ENCODE results near the gene PA2G4.
"Not testable (repeated sequence)": the region's sequence is repeated elsewhere in the genome, so short reads cannot be mapped to it uniquely, and the experiment has no call there.

PA2G4 gene

GRCh38 chr12:56104109-56104814 lies at the start of gene PA2G4:
Gene PA2G4 (plus strand): TSS chr12:56104559. CDS start chr12:56104738, 179 bp downstream.
- Histone ChIP-seq H3K27me3 (replicated peaks; ENCODE audit: control insufficient read depth, insufficient read depth, low read length) (no peaks in the 10 kb centered on the region), H3K4me3 (replicated peaks; ENCODE audit: low read depth, low read length) (peak within 1 kb of the TSS; percentile 92), H3K36me3 (ENCODE audit: control insufficient read depth, insufficient read depth, low read length) (peaks cover 8% of the 10 kb centered on the region)
- DNase-seq (ENCODE audit: extremely low read depth, insufficient read length), result peak; percentile 98
- TF ChIP-seq, protein P1, sequence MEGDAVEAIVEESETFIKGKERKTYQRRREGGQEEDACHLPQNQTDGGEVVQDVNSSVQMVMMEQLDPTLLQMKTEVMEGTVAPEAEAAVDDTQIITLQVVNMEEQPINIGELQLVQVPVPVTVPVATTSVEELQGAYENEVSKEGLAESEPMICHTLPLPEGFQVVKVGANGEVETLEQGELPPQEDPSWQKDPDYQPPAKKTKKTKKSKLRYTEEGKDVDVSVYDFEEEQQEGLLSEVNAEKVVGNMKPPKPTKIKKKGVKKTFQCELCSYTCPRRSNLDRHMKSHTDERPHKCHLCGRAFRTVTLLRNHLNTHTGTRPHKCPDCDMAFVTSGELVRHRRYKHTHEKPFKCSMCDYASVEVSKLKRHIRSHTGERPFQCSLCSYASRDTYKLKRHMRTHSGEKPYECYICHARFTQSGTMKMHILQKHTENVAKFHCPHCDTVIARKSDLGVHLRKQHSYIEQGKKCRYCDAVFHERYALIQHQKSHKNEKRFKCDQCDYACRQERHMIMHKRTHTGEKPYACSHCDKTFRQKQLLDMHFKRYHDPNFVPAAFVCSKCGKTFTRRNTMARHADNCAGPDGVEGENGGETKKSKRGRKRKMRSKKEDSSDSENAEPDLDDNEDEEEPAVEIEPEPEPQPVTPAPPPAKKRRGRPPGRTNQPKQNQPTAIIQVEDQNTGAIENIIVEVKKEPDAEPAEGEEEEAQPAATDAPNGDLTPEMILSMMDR (IDR thresholded peaks at IDR 0.05; ENCODE audit: insufficient read depth, low read length, poor library complexity, severe bottlenecking), result no peak

DNA sequence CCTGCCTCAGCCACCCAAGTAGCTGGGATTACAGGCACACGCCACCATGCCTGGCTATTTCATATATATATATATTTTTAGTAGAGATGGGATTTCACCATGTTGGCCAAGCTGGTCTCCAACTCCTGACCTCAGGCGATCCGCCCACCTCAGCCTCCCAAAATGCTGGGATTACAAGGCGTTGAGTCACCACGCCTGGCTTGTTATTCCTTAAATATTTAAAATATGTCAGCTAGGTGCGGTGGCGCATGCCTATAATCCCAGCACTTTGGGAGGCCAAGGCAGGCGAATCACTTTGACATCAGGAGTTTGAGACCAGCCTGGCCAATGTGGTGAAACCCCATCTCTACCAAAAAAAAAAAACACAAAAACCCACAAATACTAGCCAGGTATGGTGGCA lies 44.4 kb upstream of the PA2G4 start:
- not testable (repeated sequence) for H3K27me3 ChIP-seq (replicated peaks; ENCODE audit: control insufficient read depth, insufficient read depth, low read length); DNase-seq (ENCODE audit: extremely low read depth, insufficient read length); H3K36me3 ChIP-seq (ENCODE audit: control insufficient read depth, insufficient read depth, low read length); H3K4me3 ChIP-seq (replicated peaks; ENCODE audit: low read depth, low read length)

DNA sequence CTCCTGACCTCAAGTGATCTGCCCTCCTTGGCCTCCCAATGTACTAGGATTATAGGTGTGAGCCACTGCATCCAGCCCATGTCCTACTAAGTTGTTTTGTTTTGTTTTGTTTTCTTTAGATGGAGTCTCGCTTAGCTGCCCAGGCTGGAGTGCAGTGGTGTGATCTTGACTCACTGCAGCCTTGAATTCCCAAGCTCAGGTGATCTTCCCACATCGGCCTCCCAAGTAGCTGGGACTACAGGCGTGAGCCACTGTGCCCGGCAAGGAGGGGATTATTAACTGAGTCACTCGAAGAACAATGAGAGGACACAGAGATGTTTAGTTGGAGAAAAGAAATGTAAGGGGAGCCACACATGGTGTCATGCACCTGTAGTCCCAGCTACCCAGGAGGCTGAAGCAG lies 42.4 kb upstream of the PA2G4 start:
- Histone ChIP-seq H3K27me3 (replicated peaks; ENCODE audit: control insufficient read depth, insufficient read depth, low read length) (no peaks in the 10 kb centered on the region), H3K4me3 (replicated peaks; ENCODE audit: low read depth, low read length) (no peak overlapping the region), H3K36me3 (ENCODE audit: control insufficient read depth, insufficient read depth, low read length) (no peaks in the 10 kb centered on the region)
- DNase-seq (ENCODE audit: extremely low read depth, insufficient read length), result no peak
- TF ChIP-seq, protein P1 (IDR thresholded peaks at IDR 0.05; ENCODE audit: insufficient read depth, low read length, poor library complexity, severe bottlenecking), result no peak

DNA sequence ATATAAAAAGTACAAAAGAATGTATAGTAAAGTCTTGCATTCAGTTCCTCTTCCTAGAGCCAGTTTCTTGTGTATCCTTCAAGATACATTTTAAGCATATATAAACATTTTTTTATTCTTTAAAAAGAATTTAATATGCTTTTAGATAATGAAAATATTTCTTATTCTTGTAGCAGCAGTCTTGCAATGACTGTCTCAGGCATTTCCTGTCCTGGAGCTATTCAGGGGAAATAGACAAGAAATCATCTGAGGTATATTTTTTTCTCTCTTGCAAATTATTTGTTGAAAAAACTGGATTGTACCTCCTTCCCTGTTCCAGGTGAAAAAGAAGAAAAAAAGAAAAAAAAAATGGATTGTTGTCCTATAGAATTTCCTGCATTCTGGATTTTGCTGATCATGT lies 41.4 kb upstream of the PA2G4 start:
- no peak for DNase-seq (ENCODE audit: extremely low read depth, insufficient read length)
- no peaks in the 10 kb centered on the region for H3K27me3 ChIP-seq (replicated peaks; ENCODE audit: control insufficient read depth, insufficient read depth, low read length)
- TF ChIP-seq, protein P1 (IDR thresholded peaks at IDR 0.05; ENCODE audit: insufficient read depth, low read length, poor library complexity, severe bottlenecking), result no peak
- H3K4me3 ChIP-seq (replicated peaks; ENCODE audit: low read depth, low read length), result no peak overlapping the region
- H3K36me3 ChIP-seq (ENCODE audit: control insufficient read depth, insufficient read depth, low read length), result no peaks in the 10 kb centered on the region

DNA sequence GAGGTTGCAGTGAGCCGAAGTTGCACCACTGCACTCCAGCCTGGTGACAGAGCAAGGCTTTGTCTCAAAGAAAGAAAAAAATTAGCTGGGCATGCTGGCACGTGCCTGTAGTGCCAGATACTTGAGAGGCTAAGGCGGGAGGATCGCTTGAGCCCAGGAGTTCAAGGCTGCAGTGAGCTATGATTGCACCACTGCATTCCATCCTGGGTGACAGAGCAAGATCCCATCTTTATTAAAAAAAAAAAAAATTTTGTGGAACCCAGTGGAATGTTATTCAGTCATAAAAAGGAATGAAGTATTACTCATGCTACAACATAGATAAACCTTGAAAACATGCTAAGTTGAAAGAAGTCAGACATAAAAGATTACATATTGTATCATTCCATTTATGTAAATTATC lies 32.7 kb upstream of the PA2G4 start:
- Histone ChIP-seq H3K27me3 (replicated peaks; ENCODE audit: control insufficient read depth, insufficient read depth, low read length) (no peaks in the 10 kb centered on the region), H3K36me3 (ENCODE audit: control insufficient read depth, insufficient read depth, low read length) (no peaks in the 10 kb centered on the region), H3K4me3 (replicated peaks; ENCODE audit: low read depth, low read length) (no peak overlapping the region)
- TF ChIP-seq, protein P1 (IDR thresholded peaks at IDR 0.05; ENCODE audit: insufficient read depth, low read length, poor library complexity, severe bottlenecking), result no peak
- DNase-seq (ENCODE audit: extremely low read depth, insufficient read length), result no peak

DNA sequence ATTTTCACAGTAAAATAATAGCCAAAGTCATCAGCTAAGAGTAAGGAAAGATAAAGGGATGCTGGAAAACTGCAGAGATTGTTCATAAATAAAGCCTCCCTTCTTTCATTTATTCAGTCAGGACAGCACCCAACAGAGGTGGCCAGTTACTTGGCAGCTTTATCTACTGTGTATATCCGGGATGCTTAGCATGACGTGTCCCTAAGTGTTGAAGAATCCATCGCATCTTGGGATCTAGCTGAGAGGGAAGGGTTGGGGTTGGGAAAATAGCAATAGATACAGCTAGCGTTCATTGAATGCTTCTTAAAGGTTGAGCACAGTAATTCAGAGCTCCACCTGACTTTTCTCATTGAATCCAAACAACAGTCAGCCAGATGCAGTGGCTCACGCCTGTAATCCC lies 30.0 kb upstream of the PA2G4 start:
- Histone ChIP-seq H3K27me3 (replicated peaks; ENCODE audit: control insufficient read depth, insufficient read depth, low read length) (no peaks in the 10 kb centered on the region), H3K4me3 (replicated peaks; ENCODE audit: low read depth, low read length) (no peak overlapping the region), H3K36me3 (ENCODE audit: control insufficient read depth, insufficient read depth, low read length) (no peaks in the 10 kb centered on the region)
- DNase-seq (ENCODE audit: extremely low read depth, insufficient read length), result no peak
- TF ChIP-seq, protein P1 (IDR thresholded peaks at IDR 0.05; ENCODE audit: insufficient read depth, low read length, poor library complexity, severe bottlenecking), result no peak

- not testable (repeated sequence) for H3K27me3 ChIP-seq (replicated peaks; ENCODE audit: control insufficient read depth, insufficient read depth, low read length); DNase-seq (ENCODE audit: extremely low read depth, insufficient read length); H3K36me3 ChIP-seq (ENCODE audit: control insufficient read depth, insufficient read depth, low read length); H3K4me3 ChIP-seq (replicated peaks; ENCODE audit: low read depth, low read length)
These were observed 26.4 kb upstream of the PA2G4 start for GRCh38 chr12:56077966-56078365.

Measured in GM06990 (cell line).